HCT116 (cell line): Measurements from ENCODE around the gene TMUB1. TPM values are rescaled to one million over a fixed set of nuclear protein-coding genes. Genes with fewer than 3 reads are reported as not detected.

Experiments
- ATAC-seq: fragments of 200-7000 bp; cut with Tn5 transposase; 2 replicates; pipeline ENCODE4 v1.9.1; 2020; ENCODE audit warnings: mild to moderate bottlenecking, moderate library complexity
- BruUV-seq: library from RNA; stranded (reverse); fragments of 400-500 nt; replicated peaks from 2 replicates; lab custom pipeline; 2021; lab: Mats Ljungman, UMichigan
- CTCF ChIA-PET: fragments of 300-600 bp; sonication (Branson Sonifier 250); formaldehyde crosslinking; loops from one replicate; lab custom pipeline; 2021; ENCODE audit warnings: antibody characterized with exemption; lab: Charles Lee
- POLR2A ChIA-PET: fragments of 300-600, 350-600 bp; sonication (Branson Sonifier 250); formaldehyde crosslinking; loops from one replicate; lab custom pipeline; 2021; ENCODE audit warnings: antibody characterized with exemption; lab: Charles Lee
- RAD21 ChIA-PET, 2 experiments: fragments of 300-600 bp; sonication (Branson Sonifier 250); formaldehyde crosslinking; loops; one replicate each; lab custom pipeline; 2023; ENCODE audit warnings: low total read pairs in 2 of 2; ENCODE audit not compliant: uncharacterized antibody in 2 of 2, unreplicated experiment in 2 of 2, low non-redundant PET in 1 of 2; lab: Charles Lee
- DNase-seq: peaks from one replicate; pipeline ENCODE4 v3.0.0-alpha.2; 2010; ENCODE audit warnings: low read depth, low spot score
- H2AFZ ChIP-seq: fragments of 200-600 bp; shearing (Covaris generic), sonication (generic); 2 replicates; pipeline ENCODE4 v1.6.1; 2017; ENCODE audit warnings: low read depth, mixed run types, mixed read lengths, antibody characterized with exemption, low read length; ENCODE audit not compliant: poor library complexity, severe bottlenecking
- H3K27ac ChIP-seq: 2 replicates; pipeline ENCODE4 v1.5.1; 2012; ENCODE audit warnings: low read depth, low read length
- H3K27me3 ChIP-seq: fragments of 200-600 bp; sonication (generic); 2 replicates; pipeline ENCODE4 v1.6.1; 2016; ENCODE audit warnings: mixed run types, low read length, mixed read lengths; ENCODE audit not compliant: insufficient read depth
- H3K36me3 ChIP-seq, 2 experiments: fragments of 200-500 bp in 1 of 2; fragments of 200-600 bp in 1 of 2; sonication (Bioruptor generic) in 1 of 2; sonication (generic) in 1 of 2; 2 replicates each; pipeline versions ENCODE4 v1.5.1 to v1.6.1; 2014 to 2016; ENCODE audit warnings: low read length in 2 of 2, inconsistent platforms in 1 of 2, mixed read lengths in 1 of 2, mixed run types in 1 of 2; ENCODE audit not compliant: insufficient read depth in 2 of 2, control insufficient read depth in 1 of 2
- H3K4me1 ChIP-seq, 2 experiments: fragments of 200-600 bp in 1 of 2; sonication (generic) in 1 of 2; 2 replicates each; pipeline versions ENCODE4 v1.5.1 to v1.6.1; 2012 to 2017; ENCODE audit warnings: low read length in 2 of 2, inconsistent platforms in 1 of 2, mild to moderate bottlenecking in 1 of 2, mixed read lengths in 1 of 2, mixed run types in 1 of 2, moderate library complexity in 1 of 2; ENCODE audit not compliant: insufficient read depth in 2 of 2, control insufficient read depth in 1 of 2
- H3K4me2 ChIP-seq: fragments of 200-600 bp; sonication (generic); 2 replicates; pipeline ENCODE4 v1.6.1; 2017; ENCODE audit warnings: mixed run types, low read length, mixed read lengths
- H3K4me3 ChIP-seq, 2 experiments: fragments of 200-600 bp in 1 of 2; sonication (generic) in 1 of 2; replicated peaks in 1 of 2; 2 replicates each; pipeline ENCODE4 v1.5.1; 2011 to 2016; ENCODE audit warnings: low read length in 2 of 2, control low read depth in 1 of 2, low read depth in 1 of 2, mild to moderate bottlenecking in 1 of 2, mixed read lengths in 1 of 2, mixed run types in 1 of 2
- H3K79me2 ChIP-seq: fragments of 200-600 bp; sonication (generic); 2 replicates; pipeline ENCODE4 v1.6.1; 2017; ENCODE audit warnings: mild to moderate bottlenecking, mixed run types, low read length, moderate library complexity, mixed read lengths; ENCODE audit not compliant: insufficient read depth
- H3K9ac ChIP-seq: fragments of 200-600 bp; sonication (generic); 2 replicates; pipeline ENCODE4 v1.6.1; 2016; ENCODE audit warnings: low read length, mixed read lengths
- H3K9me2 ChIP-seq: fragments of 200-600 bp; sonication (generic), shearing (Covaris generic); 2 replicates; pipeline ENCODE4 v1.6.1; 2017; ENCODE audit warnings: mixed run types, mild to moderate bottlenecking, moderate library complexity; ENCODE audit not compliant: insufficient read depth
- H3K9me3 ChIP-seq, 2 experiments: fragments of 200-500 bp in 1 of 2; fragments of 200-600 bp in 1 of 2; sonication (Bioruptor generic) in 1 of 2; sonication (generic) in 1 of 2; 2 replicates each; pipeline ENCODE4 v1.6.1; 2014 to 2017; ENCODE audit warnings: low read length in 2 of 2, mixed read lengths in 2 of 2, inconsistent platforms in 1 of 2, low read depth in 1 of 2, mild to moderate bottlenecking in 1 of 2, mixed run types in 1 of 2, moderate library complexity in 1 of 2; ENCODE audit not compliant: control insufficient read depth in 1 of 2, insufficient read depth in 1 of 2
- H4K20me1 ChIP-seq: fragments of 200-600 bp; sonication (generic), shearing (Covaris generic); 2 replicates; pipeline ENCODE4 v1.6.1; 2017; ENCODE audit warnings: mixed run types, mild to moderate bottlenecking, moderate library complexity; ENCODE audit not compliant: insufficient read depth
- CEBPB ChIP-seq: IDR thresholded peaks from 2 replicates; pipeline ENCODE4 v1.6.1; 2012; ENCODE audit warnings: low read depth
- ELF1 ChIP-seq: IDR thresholded peaks from 2 replicates; pipeline ENCODE4 v1.6.1; 2012; ENCODE audit warnings: low read depth, borderline replicate concordance
- EZH2 ChIP-seq: fragments of 200-600 bp; sonication (generic); IDR thresholded peaks from 2 replicates; pipeline ENCODE4 v1.6.1; 2017; ENCODE audit warnings: antibody characterized with exemption, mixed run types
- EZH2phosphoT487 ChIP-seq: fragments of 200-600 bp; IDR thresholded peaks from 2 replicates; pipeline ENCODE4 v1.6.1; 2018; ENCODE audit warnings: antibody characterized with exemption, borderline replicate concordance
- POLR2AphosphoS5 ChIP-seq: IDR thresholded peaks from 2 replicates; pipeline ENCODE4 v1.6.1; 2011; ENCODE audit warnings: mild to moderate bottlenecking, low read depth, low read length, moderate library complexity
- RAD21 ChIP-seq: IDR thresholded peaks from 2 replicates; pipeline ENCODE4 v1.6.1; 2012; ENCODE audit warnings: low read depth, mild to moderate bottlenecking
- SIN3A ChIP-seq: IDR thresholded peaks from 2 replicates; pipeline ENCODE4 v1.6.1; 2012; ENCODE audit warnings: low read depth
- YY1 ChIP-seq: IDR thresholded peaks from 2 replicates; pipeline ENCODE4 v1.6.1; 2011; ENCODE audit warnings: low read length, low read depth, moderate library complexity, mild to moderate bottlenecking; ENCODE audit not compliant: insufficient replicate concordance; ENCODE audit errors: extremely low read depth
- ZBTB33 ChIP-seq: IDR thresholded peaks from 2 replicates; pipeline ENCODE4 v1.6.1; 2011; ENCODE audit warnings: mild to moderate bottlenecking, low read length, moderate library complexity; ENCODE audit not compliant: insufficient replicate concordance; ENCODE audit errors: extremely low read depth
- ZNF274 ChIP-seq: fragments of 200-500 bp; sonication (Bioruptor generic); IDR thresholded peaks from 2 replicates; pipeline ENCODE4 v1.6.1; 2014; ENCODE audit warnings: mild to moderate bottlenecking, low read depth, low read length, inconsistent platforms
- intact Hi-C: fragments of 100-400 bp; cut with micrococcal nuclease; formaldehyde crosslinking; loops from 2 replicates; pipeline ENCODE4 v1.10.0; 2022
- total RNA-seq: library from RNA; stranded (reverse); gene quantifications from one replicate; pipeline ENCODE4 v1.2.1, GENCODE V29; 2021; ENCODE audit not compliant: unreplicated experiment
- TF ChIP-seq, protein P1 (sequence below), 3 experiments: fragments of 200-600 bp in 1 of 3; sonication (generic) in 1 of 3; IDR thresholded peaks in 2 of 3; conservative IDR thresholded peaks in 1 of 3; 2 replicates each; pipeline ENCODE4 v1.5.1; 2012 to 2017; ENCODE audit warnings: low read depth in 2 of 3, low read length in 2 of 3, antibody characterized with exemption in 1 of 3, borderline replicate concordance in 1 of 3, control low read depth in 1 of 3, mild to moderate bottlenecking in 1 of 3, mixed read lengths in 1 of 3, mixed run types in 1 of 3, moderate library complexity in 1 of 3; ENCODE audit not compliant: insufficient read depth in 1 of 3
- TF ChIP-seq, protein P2 (sequence below): IDR thresholded peaks from 2 replicates; pipeline ENCODE4 v1.6.1; 2012

TMUB1 gene
- total RNA-seq, 1 experiment from 2014 or later, result 75.8 TPM

DNA sequence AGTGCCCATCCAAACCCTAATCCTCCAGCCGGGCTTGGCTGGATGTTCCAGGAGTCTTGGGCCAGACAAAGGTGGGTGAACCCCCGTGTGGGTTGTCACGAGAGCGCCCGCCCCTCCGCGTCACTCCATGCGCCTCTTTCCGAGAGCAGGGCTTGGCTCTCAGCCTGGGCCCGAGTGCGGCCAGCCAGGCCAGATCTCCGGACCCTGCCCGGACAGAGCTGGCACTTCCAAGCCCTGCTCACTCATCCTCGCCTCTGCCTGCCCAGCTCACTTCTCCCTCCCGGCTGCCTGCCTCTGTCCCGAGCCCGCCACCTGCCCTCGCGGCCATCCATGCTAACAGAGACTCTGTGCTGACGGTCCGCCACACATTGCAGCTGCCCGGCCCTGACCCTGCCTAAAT lies 37.6 kb upstream of the TMUB1 start:
- POLR2A ChIA-PET, result no interaction called here
- no peak for ATAC-seq
- TF ChIP-seq ZNF274 (no peak), ZBTB33 (no peak), ELF1 (no peak)
- CTCF ChIA-PET, result no interaction called here
- H3K4me1 ChIP-seq, result peaks cover 5 to 20% of the 10 kb centered on the region in 2 experiments; a peak in 3 of 4 replicates
- H3K9me2 ChIP-seq, result no peaks in the 10 kb centered on the region
- H3K27me3 ChIP-seq, result no peaks in the 10 kb centered on the region
- no peaks in the 10 kb centered on the region for H3K9me3 ChIP-seq
- DNase-seq, result no peak
- H3K36me3 ChIP-seq, result peaks cover 16 to 28% of the 10 kb centered on the region in 2 experiments; a peak in 3 of 4 replicates
- H2AFZ ChIP-seq, result no peak overlapping the region
- no peak overlapping the region for H3K9ac ChIP-seq
- BruUV-seq, result no TSS peak
- RAD21 ChIA-PET, result no interaction called here
- no peak overlapping the region for H3K4me2 ChIP-seq
- no peak overlapping the region for H3K27ac ChIP-seq
- H3K79me2 ChIP-seq, result peaks cover 30% of the 10 kb centered on the region
- no peaks in the 10 kb centered on the region for H4K20me1 ChIP-seq
- H3K4me3 ChIP-seq, result no peak overlapping the region
- intact Hi-C loops, result loop anchor here (10.0 kb wide), 1 partner anchor 124 kb away; the partner anchor contains the start of gene SMARCD3

GRCh38 chr7:151119902-151120301 lies 36.6 kb upstream of the TMUB1 start:
- Histone ChIP-seq H2AFZ (no peak overlapping the region), H3K36me3 (peaks cover 12 to 28% of the 10 kb centered on the region in 2 experiments; a peak in 3 of 4 replicates), H3K27ac (no peak overlapping the region), H3K9me3 (no peaks in the 10 kb centered on the region), H3K9ac (no peak overlapping the region), H4K20me1 (no peaks in the 10 kb centered on the region), H3K4me2 (no peak overlapping the region), H3K4me1 (peaks cover 5 to 25% of the 10 kb centered on the region in 2 experiments; a peak in 3 of 4 replicates), H3K4me3 (no peak overlapping the region), H3K27me3 (no peaks in the 10 kb centered on the region), H3K79me2 (peaks cover 30% of the 10 kb centered on the region), H3K9me2 (no peaks in the 10 kb centered on the region)
- CTCF ChIA-PET, result no interaction called here
- RAD21 ChIA-PET, result no interaction called here
- no peak for TF ChIP-seq POLR2AphosphoS5
- TF ChIP-seq, protein P1, sequence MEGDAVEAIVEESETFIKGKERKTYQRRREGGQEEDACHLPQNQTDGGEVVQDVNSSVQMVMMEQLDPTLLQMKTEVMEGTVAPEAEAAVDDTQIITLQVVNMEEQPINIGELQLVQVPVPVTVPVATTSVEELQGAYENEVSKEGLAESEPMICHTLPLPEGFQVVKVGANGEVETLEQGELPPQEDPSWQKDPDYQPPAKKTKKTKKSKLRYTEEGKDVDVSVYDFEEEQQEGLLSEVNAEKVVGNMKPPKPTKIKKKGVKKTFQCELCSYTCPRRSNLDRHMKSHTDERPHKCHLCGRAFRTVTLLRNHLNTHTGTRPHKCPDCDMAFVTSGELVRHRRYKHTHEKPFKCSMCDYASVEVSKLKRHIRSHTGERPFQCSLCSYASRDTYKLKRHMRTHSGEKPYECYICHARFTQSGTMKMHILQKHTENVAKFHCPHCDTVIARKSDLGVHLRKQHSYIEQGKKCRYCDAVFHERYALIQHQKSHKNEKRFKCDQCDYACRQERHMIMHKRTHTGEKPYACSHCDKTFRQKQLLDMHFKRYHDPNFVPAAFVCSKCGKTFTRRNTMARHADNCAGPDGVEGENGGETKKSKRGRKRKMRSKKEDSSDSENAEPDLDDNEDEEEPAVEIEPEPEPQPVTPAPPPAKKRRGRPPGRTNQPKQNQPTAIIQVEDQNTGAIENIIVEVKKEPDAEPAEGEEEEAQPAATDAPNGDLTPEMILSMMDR (IDR thresholded peaks at IDR 0.05 in 2 of 3, conservative IDR thresholded peaks at IDR 0.05 in 1 of 3; ENCODE audit: borderline replicate concordance in 1 of 3, insufficient read depth in 1 of 3, low read depth in 2 of 3, low read length in 2 of 3), result no peak
- no peak for TF ChIP-seq EZH2phosphoT487
- TF ChIP-seq, protein P2, sequence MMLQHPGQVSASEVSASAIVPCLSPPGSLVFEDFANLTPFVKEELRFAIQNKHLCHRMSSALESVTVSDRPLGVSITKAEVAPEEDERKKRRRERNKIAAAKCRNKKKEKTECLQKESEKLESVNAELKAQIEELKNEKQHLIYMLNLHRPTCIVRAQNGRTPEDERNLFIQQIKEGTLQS, result no peak
- no peak for TF ChIP-seq YY1
- no peak for TF ChIP-seq ELF1
- TF ChIP-seq EZH2, result no peak
- no peak for TF ChIP-seq RAD21
- no peak for TF ChIP-seq ZBTB33
- no peak for TF ChIP-seq SIN3A
- TF ChIP-seq CEBPB, result no peak
- DNase-seq (no peak), ATAC-seq (no peak)
- BruUV-seq, result no TSS peak
- intact Hi-C loops, result loop anchor here (10.0 kb wide), 1 partner anchor 125 kb away; the partner anchor contains the start of gene SMARCD3
- POLR2A ChIA-PET, result no interaction called here
